DMS153 treated with DMSO at 0.1 percent for 48 hours (cell line): Measurements from ENCODE around the gene AGTRAP.

Experiments
- DNase-seq: peaks from one replicate; lab custom pipeline; 2025; ENCODE audit not compliant: unreplicated experiment; lab: John Stamatoyannopoulos, UW

Gene AGTRAP

GRCh38 chr1:11735854-11736745, at the start of gene AGTRAP:
TSS of gene AGTRAP (plus strand) at chr1:11736136. CDS start at chr1:11736209, 73 bp downstream.
- peak; percentile 74 for DNase-seq

GRCh38 chr1:11688506-11688905, 47.4 kb upstream of the AGTRAP start:
- DNase-seq: no peak

GRCh38 chr1:11690397-11691301, 45.3 kb upstream of the AGTRAP start:
- DNase-seq: peak; percentile 40

GRCh38 chr1:11691302-11691914, 44.5 kb upstream of the AGTRAP start, which contains the start of gene DRAXIN:
TSS of gene DRAXIN (plus strand) at chr1:11691710. CDS start at chr1:11706259, 14,549 bp downstream.
- DNase-seq: peak; percentile 48

GRCh38 chr1:11691928-11692711, 43.8 kb upstream of the AGTRAP start:
- no peak for DNase-seq

GRCh38 chr1:11693024-11693590, 42.8 kb upstream of the AGTRAP start:
- DNase-seq: no peak

GRCh38 chr1:11693917-11694316, 42.0 kb upstream of the AGTRAP start:
- DNase-seq: no peak

GRCh38 chr1:11695861-11696260, 40.1 kb upstream of the AGTRAP start:
- no peak for DNase-seq

- DNase-seq: no peak
Observed at GRCh38 chr1:11697188-11697892, 38.6 kb upstream of the AGTRAP start.

- DNase-seq: no peak
Observed at GRCh38 chr1:11697893-11698210, 38.1 kb upstream of the AGTRAP start.

- DNase-seq: no peak
Observed at GRCh38 chr1:11700601-11701467, 35.1 kb upstream of the AGTRAP start.

GRCh38 chr1:11701551-11701961, 34.4 kb upstream of the AGTRAP start:
- no peak for DNase-seq

- no peak for DNase-seq
Observed at GRCh38 chr1:11701981-11702803, 33.7 kb upstream of the AGTRAP start.

- DNase-seq: no peak
Observed at GRCh38 chr1:11703357-11704193, 32.4 kb upstream of the AGTRAP start.

GRCh38 chr1:11704194-11704529, 31.8 kb upstream of the AGTRAP start:
- DNase-seq: no peak

GRCh38 chr1:11704691-11705475, 31.1 kb upstream of the AGTRAP start:
- DNase-seq: no peak
